ENCODE results near the gene ANKRD13B.

ANKRD13B gene

GRCh38 chr17:29583324-29584248, 9.3 kb upstream of the ANKRD13B start:
- no peak for DNase-seq

- no peak for DNase-seq
Observed at GRCh38 chr17:29584452-29585079, 8.4 kb upstream of the ANKRD13B start.

GRCh38 chr17:29585080-29585751, 7.7 kb upstream of the ANKRD13B start:
- no peak for DNase-seq

DNA sequence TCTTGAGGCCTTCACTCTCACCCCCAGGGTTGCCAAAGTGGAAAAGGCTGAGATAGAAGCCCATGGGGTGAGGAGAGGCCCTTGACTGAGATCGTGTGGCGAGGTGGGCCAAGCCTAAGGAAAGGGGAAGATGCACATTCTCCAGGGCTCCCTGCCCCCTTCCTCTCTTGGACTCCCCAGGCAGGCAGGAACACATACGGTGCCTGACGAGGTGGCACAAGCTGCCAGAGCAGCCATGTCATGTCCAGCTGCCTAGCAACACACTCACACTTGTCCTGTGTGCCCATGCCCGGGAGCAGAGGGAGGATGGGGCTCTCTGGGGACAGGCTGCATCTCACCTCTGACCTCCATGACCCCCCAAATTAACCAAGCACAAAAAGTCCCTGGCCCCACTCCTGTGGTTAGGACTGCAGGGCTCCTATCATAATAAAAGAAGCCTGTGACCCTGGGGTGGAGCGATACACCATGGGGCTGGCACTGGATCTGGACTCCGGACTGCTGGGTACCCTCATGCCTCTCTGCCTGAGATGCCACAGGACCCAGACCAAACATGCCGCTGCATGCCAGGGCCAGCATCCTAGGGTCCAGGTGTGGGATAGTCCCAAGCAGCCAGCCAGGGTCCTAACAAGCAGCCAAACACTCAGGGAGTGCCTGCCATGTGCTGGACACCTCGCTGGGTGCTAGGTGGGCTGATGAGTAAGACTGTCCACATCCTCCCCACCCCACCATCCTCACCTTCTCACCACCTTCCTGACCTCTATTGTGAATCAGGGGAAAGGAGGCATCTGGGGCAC, 6.1 kb upstream of the ANKRD13B start:
- no peak for DNase-seq

DNA sequence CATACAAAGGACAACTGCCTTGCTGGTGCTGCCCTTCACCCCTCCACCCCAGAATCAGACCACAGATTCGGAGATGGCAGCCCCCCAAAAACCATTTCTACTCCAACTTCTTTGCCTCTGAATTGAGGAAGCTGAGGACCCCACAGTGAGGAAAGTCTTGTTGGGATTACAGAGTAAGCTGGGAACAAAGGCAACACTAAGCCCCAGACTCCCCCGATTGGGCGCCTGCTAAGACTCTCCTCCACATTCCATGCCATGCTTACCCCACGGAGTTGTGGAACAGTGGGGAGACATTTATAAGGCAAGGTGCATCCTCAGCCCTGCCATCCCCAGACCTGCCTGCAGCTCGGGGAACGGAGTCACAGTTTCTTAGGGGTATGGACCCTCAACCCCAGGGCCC, 5.3 kb upstream of the ANKRD13B start:
- no peak for DNase-seq

- no peak for DNase-seq
Observed at GRCh38 chr17:29588017-29588561, 4.8 kb upstream of the ANKRD13B start.

DNA sequence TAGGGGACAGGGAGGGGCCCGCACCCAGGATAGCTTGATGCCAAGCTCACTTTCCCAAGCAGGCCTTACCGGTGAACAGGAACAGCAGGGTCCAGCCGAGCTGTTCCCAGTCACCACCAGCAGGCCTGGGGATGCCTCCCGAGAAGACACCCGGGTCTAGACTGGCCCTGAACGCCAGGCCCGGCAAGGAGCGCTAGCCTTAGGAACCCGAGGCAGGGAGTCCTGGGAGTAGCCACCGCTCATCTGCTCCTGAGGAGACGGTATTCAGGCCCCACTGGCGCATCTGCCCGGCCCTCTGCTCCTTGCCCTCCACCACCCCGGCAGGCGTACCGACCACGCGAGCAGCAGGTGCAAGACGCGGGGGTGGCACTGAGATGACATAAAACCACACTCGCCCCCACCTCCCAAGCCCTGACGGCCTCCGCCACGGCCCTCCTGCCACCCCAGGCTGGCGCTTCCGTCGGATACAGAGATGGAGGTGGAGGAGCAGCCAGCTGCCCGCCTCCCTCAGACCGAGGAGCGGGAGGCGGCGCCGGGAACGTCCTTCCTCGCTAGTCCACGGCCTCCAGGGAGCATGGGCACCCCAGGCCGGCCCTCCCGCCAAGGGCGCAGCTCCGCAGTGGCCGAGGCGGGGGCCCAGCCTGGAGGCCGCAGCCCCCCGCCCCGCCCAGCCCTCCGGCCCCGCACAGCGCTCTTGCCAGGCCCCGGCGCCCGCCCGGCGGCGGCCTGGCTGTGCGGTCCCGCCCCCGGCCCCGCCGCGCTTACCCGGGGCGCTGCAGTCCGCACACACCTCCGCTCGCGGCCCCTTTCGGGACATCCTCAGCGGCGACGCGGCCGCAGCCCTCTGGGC, 4.1 kb upstream of the ANKRD13B start:
- peak; percentile 62 for DNase-seq

GRCh38 chr17:29589524-29590410, 3.2 kb upstream of the ANKRD13B start, which contains the start of gene GIT1:
GIT1 (minus strand) TSS chr17:29589648; CDS start chr17:29589378, 270 bp downstream.
- DNase-seq, result peak; percentile 85

GRCh38 chr17:29590411-29591145, 2.4 kb upstream of the ANKRD13B start:
- DNase-seq, result no peak

GRCh38 chr17:29591146-29591736, 1.7 kb upstream of the ANKRD13B start:
- no peak for DNase-seq

- DNase-seq, result peak; percentile 80
Observed at GRCh38 chr17:29591737-29592608, 959 bp upstream of the ANKRD13B start.

DNA sequence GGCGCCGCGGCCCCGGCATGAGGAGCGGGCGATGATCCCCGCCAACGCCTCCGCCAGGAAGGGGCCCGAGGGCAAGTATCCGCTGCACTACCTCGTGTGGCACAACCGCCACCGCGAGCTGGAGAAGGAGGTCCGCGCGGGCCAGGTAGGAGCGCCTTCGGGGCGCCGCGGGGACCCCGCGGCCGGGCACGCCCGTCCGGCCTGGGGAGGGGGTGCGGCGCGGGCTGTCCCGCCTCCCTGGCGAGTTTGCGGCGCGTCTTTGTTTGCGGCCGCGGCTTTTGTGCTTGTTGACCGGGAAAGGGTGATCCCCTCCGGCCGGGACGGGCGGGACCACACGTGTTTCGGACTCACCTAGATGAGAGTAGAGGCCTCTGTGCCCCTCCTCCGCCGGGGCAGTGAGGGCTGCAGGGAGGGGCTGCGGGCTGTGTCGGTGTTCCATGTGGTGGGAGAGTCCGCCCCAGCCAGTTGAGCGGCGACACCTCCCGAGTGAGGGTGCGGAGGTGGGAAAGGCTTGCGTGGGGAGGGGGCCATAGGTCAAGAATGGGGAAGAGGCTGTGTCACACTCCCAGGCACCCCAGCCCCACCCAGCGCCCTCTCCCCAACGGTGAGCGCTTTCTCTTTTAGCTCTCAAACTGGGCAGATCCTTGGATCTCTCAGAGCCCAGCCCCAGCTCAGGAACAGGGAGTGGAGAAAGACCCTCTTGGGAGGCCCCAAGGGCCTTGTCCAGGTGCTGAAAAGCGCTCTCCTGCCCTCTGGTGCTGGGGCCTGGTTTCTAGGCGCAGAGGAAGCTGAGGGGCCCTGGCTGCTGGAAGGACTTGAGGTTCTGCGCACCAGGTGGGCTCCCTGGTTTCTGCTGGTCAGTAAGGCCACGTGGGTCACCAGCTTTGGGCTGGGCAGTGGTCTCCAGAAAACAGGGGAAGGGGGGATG, 923 bp downstream of the ANKRD13B start:
- DNase-seq, result no peak

- DNase-seq, result no peak
Observed at GRCh38 chr17:29594519-29595090, 1.7 kb downstream of the ANKRD13B start.

DNA sequence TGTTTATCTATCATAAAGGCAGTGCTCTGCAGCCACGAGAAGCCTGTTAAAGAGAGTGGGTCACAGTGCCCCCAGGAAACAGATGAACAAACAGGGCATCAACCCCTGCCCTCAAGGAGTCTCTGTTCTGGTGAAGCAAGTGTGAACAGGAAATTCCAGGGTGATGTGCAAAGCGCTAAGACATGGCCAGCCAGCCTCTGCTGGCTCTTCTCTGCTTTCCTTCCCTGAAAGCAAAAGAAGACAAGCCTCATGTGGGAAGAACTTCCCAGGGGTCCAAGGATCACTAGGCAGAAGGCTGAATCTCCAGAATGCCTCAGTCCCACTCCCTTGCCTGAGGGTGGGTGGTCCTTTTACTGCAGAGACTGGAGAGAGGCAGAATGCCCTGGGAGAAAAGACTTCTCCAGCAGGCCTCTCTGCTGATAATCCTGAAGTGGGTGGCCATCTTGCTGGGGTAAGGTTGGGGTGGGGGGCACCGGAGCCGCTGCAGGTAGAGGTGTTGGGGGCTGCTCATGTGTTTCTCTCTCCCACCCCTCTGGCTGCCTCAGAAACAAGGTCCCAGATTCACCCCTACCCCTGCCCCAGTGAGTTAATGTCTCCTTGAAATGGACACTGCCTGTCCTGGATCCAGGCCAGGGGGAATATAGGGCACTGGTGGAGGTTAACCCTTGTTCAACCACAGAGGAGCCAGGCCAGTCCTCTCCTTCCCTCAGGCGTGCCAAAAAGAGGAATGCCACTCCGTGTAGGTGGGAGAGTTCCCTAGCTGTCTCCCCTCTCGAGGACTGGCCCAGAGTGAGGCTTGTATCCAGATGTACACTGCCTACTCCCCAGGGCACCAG, 2.4 kb downstream of the ANKRD13B start:
- DNase-seq, result no peak

GRCh38 chr17:29595943-29596774, 3.2 kb downstream of the ANKRD13B start:
- no peak for DNase-seq

Measured in activated CD4-positive, CD25-positive, alpha-beta regulatory T cell treated with anti-CD3 and anti-CD28 coated beads, Interleukin-2, amount 50 U/mL, for 72 hours (primary cell).